ENCODE data around the gene IL13. TPM values are rescaled to one million over a fixed set of nuclear protein-coding genes. Genes with fewer than 3 reads are reported as not detected.

The IL13 gene
- total RNA-seq, 4 donors from 2014 or later: not detected

GRCh38 chr5:132666310-132667123 lies 8.5 kb downstream of the IL13 start:
- peaks cover 0 to 6% (median 0%) of the 10 kb centered on the region in 4 donors for H3K4me1 ChIP-seq
- H3K4me3 ChIP-seq: no peak overlapping the region
- H3K27me3 ChIP-seq: no peaks in the 10 kb centered on the region
- no peaks in the 10 kb centered on the region for H3K9me3 ChIP-seq
- H3K36me3 ChIP-seq: no peaks in the 10 kb centered on the region
- DNase-seq: no peak
- no peak overlapping the region for H3K27ac ChIP-seq
- TF ChIP-seq CTCF (IDR thresholded peaks at IDR 0.05) (no peak), POLR2A (IDR thresholded peaks at IDR 0.05) (no peak)

DNA sequence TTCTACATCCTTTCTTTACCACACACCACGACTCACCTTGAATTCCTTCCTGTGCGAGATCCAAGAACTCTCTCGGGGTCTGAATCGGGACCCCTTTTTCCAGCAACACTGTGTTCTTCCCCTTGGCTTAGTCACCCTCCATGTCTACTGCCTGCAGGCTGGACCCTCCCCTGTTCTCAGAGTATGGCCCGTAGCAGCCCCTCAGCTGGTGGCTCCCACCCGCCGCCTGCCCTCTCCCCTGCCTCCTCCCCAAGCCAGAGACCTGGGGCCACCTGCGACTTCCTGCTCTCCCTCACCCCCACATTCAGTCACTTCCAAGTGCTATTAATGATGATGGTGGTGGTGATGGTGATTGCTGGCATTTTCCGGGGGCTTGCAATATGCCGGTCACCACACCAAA lies 9.3 kb downstream of the IL13 start:
- DNase-seq: no peak
- Histone ChIP-seq H3K9me3 (no peaks in the 10 kb centered on the region), H3K4me3 (no peak overlapping the region), H3K36me3 (no peaks in the 10 kb centered on the region), H3K27me3 (no peaks in the 10 kb centered on the region), H3K27ac (no peak overlapping the region), H3K4me1 (peaks cover 0 to 6% (median 0%) of the 10 kb centered on the region in 4 donors)
- TF ChIP-seq CTCF (IDR thresholded peaks at IDR 0.05): no peak
- TF ChIP-seq POLR2A (IDR thresholded peaks at IDR 0.05): no peak

- Histone ChIP-seq H3K27me3 (no peaks in the 10 kb centered on the region), H3K27ac (no peak overlapping the region), H3K9me3 (no peaks in the 10 kb centered on the region), H3K36me3 (no peaks in the 10 kb centered on the region), H3K4me1 (peaks cover 0 to 6% (median 0%) of the 10 kb centered on the region in 4 donors), H3K4me3 (no peak overlapping the region)
- TF ChIP-seq POLR2A (IDR thresholded peaks at IDR 0.05): no peak
- TF ChIP-seq CTCF (IDR thresholded peaks at IDR 0.05): no peak
- DNase-seq: no peak
Observed at GRCh38 chr5:132667761-132668705, 10.1 kb downstream of the IL13 start.

- Histone ChIP-seq H3K4me1 (peaks cover 0 to 6% (median 0%) of the 10 kb centered on the region in 4 donors), H3K27me3 (no peaks in the 10 kb centered on the region), H3K36me3 (no peaks in the 10 kb centered on the region), H3K9me3 (no peaks in the 10 kb centered on the region), H3K27ac (no peak overlapping the region), H3K4me3 (no peak overlapping the region)
- DNase-seq: no peak
- TF ChIP-seq CTCF (IDR thresholded peaks at IDR 0.05) (no peak), POLR2A (IDR thresholded peaks at IDR 0.05) (no peak)
Observed at GRCh38 chr5:132668706-132669454, 10.9 kb downstream of the IL13 start.

GRCh38 chr5:132669455-132669820 lies 11.5 kb downstream of the IL13 start:
- H3K36me3 ChIP-seq: no peaks in the 10 kb centered on the region
- no peaks in the 10 kb centered on the region for H3K9me3 ChIP-seq
- H3K4me3 ChIP-seq: no peak overlapping the region
- H3K27ac ChIP-seq: no peak overlapping the region
- TF ChIP-seq CTCF (IDR thresholded peaks at IDR 0.05): no peak
- no peak for TF ChIP-seq POLR2A (IDR thresholded peaks at IDR 0.05)
- peaks cover 0 to 6% (median 0%) of the 10 kb centered on the region in 4 donors for H3K4me1 ChIP-seq
- no peak for DNase-seq
- no peaks in the 10 kb centered on the region for H3K27me3 ChIP-seq
